GM18907 (cell line): ENCODE measurements around the gene MYD88.

Experiments used
- ATAC-seq: cut with Tn5 transposase; IDR thresholded peaks from one replicate; pipeline ENCODE4 v1.9.1; 2021; ENCODE audit warnings: mild to moderate bottlenecking, moderate library complexity; ENCODE audit not compliant: unreplicated experiment

The MYD88 gene

DNA sequence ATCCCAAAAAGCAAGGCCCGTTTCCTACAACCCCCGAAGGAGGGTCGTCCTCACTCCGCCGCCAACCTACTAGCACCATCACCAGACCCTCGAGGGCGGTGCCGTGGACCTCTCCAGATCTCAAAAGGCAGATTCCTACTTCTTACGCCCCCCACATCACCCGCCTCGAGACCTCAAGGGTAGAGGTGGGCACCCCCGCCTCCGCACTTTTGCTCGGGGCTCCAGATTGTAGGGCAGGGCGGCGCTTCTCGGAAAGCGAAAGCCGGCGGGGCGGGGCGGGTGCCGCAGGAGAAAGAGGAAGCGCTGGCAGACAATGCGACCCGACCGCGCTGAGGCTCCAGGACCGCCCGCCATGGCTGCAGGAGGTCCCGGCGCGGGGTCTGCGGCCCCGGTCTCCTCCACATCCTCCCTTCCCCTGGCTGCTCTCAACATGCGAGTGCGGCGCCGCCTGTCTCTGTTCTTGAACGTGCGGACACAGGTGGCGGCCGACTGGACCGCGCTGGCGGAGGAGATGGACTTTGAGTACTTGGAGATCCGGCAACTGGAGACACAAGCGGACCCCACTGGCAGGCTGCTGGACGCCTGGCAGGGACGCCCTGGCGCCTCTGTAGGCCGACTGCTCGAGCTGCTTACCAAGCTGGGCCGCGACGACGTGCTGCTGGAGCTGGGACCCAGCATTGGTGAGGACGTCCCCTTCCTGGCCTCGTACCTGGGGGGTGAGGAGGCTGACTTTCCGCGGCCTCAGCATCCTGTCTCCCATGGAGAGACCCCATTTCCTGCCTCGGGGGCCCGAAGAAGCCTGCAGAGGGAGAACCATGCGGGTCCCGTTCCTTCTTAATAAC, at the start of gene MYD88:
MYD88 (plus strand) TSS at position 313 of the 842 bp plus-strand sequence; CDS start at position 353, 40 bp downstream.
- peak; percentile 46 for ATAC-seq

DNA sequence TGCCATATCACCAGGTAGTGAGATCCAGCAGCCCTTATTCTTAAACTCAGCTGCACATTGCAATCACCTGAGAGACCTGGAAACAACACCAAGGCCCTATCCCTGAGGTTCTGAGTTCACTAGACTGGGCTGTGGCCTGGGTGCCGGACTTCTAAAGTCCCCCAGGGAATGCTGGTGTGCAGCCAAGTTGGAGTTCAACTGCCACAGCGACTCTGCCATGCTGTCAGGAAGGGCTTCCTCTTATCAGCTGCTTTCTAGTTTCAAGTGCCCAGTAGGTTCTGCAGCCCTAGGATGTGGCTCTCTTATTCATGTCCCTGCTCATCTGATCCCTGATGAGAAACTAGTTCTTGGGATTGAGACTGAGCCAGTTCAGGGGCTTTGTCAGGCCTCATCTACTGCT, 49.3 kb upstream of the MYD88 start:
- no peak for ATAC-seq

DNA sequence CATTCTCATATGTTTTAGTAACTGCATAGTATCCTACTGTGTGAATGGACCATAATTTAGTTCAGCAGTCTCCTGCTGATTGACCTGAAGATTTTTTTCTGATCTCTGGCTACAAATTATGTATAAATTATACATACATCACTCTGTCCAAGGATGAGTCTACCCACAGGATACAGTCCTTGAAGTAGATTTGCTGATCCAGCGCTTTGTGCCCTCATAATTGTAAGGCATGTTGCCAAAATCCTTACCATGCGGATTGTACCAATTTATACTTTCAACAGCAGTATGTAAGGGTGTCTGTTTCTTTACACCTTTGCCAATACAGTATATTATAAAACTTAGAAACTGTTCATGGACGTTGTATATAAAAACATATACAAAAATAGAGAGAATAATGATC, 48.0 kb upstream of the MYD88 start:
- no peak for ATAC-seq

DNA sequence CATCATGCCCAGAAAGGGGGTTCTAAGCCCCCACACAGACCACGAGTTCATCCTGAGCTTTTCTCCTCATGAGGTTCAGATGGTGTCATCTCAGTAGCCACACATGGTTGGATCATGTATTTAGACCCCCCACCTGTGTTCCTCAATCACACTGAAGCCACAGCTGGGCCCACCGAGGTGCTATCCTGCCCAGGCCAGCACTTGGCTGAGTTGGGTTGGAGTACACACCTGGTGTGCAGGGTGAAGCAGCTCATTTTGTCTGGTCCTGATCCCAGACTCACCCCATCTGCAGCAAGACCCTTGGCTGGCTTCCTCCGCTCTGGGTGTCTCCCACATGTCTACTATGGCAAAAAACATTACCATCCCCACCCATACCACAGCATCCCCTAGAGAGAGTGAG, 43.5 kb upstream of the MYD88 start:
- no peak for ATAC-seq

DNA sequence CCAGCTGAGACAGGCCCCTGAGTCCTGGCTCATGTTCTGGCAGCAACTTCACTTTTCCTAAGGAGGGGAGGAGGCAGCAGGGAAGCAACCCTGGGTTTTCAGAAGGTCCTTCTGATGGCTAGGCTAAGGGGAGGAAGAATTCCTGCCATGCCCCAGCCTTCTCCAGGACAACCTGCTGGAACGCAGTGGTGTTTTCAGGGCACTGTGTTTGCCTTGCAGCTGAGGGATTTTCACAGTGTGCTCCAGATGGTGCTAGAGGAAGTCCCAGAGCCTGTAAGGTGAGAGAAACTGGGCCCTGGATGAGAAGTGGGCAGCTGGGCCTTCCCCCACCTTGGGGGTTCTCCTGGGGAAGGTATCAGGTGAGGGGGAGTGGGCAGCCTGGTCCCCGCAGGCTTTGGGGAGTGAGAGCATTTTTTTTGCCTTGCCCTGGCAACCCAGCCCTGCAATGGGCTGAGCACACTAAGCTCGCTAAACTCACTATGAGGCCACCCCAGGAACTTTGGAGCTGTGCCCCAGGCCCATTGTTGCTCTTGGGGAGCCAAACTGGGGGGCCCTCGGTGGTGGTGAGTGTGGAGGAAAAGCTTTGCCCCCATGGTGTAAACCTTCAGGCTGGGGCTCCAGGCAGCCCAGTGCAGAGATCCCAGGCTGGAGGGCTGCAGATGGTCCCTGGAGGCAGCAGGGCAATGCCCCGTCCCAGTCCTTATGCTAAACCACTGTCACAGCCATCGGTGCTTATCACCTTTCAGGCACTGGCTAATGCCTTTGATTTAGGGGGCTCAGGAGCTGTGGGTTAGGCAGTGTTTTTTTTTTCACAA, 42.6 kb upstream of the MYD88 start:
- ATAC-seq, result no peak

DNA sequence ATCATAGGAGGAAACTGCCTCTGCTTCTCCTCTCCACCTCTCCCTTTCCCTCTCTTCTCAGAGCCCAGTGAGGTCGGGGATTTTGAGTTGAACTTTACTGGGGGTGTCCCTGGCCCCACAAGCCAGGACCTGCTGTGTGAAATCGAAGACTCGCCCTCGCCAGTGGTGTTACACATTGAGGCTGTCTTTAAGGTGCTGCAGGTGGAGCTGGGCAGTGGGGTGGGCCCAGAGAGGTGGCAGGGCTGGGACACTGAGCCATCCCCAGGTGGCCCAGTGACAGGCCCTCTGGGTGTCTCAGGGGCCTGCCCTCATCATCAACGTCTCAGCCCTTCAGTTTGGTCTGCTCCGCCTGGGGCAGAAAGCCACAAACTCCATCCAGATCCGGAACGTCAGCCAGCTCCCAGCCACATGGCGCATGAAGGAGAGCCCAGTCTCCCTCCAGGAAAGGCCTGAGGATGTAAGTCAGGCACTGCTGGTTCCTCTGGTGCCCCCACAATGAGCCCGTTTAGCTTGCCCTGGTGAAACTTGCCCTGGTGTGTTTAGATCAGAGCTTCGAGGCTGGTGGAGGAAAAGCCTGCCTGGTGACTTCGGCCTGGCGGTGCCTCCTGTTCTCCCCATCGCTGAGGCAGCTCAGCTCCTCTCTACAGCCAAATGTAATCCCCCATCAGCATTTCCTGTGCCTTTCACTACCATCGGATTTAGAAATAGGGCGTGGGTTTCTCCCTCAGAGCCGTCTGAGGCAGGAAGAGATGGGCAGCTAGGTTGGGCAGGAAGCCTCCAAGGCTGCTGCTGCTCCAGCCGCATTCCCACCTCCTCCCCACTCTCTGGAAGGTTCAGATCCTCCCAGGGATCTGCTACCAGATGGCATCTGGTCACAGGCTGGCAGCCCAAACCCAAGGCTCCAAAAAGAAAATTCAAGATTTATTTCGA, 40.8 kb upstream of the MYD88 start:
- no peak for ATAC-seq

DNA sequence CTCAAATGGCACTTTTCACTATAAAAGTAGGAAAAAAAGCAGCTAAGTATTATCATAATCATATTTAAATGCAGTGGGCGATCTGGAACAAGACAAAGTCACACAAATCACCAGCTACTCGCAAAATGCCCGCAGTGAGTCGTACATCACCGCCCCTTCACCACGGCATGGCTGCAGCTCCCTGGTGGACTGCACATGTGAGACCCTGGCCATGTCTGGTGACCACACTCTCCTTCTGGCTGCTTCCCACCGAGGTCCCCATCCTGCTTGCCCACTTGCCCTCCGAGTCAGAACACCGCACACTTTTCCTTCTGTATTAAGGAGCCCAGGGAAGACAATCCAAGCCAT, 40.1 kb upstream of the MYD88 start:
- ATAC-seq, result no peak

DNA sequence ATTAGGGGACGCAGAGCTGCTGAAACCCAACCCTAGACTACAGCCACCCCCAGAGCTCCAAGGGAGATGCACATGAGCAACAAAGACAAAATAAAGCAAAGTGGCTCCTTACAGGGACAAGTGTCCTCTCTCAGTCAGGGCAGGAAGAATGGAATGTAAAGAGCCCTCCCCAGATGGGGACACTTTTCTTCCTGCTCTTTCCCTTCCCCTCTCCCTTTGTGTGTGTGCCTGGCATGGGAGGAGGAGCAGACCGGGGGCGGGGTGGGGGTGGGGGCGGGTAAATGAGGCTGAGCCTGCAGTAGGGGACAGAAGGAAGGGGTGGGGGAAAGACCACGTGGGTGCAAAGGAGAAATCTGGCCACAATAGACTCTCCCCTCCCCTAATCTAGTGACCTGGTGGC, 38.9 kb upstream of the MYD88 start:
- no peak for ATAC-seq

DNA sequence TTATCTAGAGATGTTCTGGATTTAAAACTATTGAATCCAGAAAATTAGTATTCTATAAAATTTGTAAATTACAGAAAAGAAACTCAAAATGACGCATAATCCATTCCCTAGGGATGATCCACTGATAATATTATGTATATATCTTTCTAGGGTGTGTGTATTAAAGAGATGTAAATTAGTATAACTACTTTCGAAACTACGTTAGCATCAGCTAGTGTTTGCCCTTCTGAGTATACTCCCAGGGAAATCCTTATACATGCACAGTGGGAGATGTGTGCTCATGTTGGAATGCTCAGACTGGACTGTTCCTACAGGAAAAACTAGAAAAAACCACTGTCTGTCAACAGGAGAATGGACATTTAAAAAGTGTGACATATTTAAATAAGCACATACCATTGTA, 38.0 kb upstream of the MYD88 start:
- no peak for ATAC-seq

DNA sequence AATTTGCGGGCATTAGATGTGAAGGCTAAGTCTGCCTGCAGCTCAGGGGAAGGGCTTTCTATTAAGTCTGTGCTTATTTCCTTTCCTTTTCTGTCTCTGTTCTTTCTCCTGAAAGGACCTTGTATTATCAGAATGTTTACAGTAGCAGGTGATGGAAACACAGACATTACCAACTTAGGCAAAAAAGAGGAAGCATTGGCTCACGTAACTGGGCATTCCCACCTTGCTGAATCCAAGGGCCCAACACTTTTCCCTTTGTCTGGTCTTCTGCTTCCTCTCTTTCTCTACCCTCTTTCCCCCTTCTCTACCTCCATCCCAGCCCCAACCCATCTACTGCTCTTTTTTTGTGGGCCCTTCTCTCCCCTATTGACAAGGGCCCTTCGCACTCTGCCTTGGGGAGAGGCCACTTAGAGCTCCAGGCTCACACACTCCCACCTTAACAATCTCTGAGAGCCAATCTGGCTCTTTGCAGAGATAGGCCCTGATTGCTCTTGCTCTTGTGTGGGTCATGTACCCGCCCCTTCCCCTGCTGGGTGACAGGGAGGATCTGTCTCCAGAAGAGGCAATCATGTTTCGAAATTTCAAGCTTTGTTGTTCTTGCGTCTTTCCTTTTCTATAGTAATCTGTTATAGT, 36.5 kb upstream of the MYD88 start:
- no peak for ATAC-seq

DNA sequence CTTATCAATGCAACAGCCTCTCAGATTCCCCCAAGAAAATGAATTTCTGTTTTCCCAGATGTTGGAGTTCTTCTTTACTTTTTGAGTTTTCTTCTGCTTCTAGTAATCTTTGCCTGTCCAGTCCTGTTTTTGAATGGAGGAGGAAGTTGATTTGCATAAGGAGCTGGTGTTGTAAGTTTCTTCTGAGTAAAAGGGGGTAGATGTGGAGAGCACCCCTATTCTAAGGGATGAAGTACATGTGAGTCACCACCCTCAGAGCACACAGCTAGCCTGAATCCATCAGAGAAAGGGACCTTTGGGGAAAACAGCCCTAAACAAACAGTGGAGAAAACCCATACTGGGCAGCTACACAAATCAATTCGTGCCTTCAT, 36.0 kb upstream of the MYD88 start:
- no peak for ATAC-seq

DNA sequence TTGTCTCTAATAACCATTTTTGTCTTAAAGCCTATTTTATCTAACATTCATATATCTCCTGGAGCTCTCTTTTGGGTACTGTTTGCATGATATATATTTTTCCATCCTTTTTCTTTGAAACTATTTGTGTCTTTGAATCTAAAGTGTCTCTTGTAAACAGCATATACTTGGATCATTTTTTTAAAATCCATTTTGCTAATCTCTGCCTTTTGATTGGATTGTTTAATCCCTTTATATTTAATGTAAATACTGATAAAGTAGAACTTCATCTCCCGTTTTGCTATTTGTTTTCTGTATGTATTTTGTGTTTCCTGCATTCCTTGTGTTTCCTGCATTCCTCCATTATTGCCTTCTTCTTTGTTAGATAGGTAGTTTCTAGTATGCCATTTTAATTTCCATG, 32.9 kb upstream of the MYD88 start:
- no peak for ATAC-seq

DNA sequence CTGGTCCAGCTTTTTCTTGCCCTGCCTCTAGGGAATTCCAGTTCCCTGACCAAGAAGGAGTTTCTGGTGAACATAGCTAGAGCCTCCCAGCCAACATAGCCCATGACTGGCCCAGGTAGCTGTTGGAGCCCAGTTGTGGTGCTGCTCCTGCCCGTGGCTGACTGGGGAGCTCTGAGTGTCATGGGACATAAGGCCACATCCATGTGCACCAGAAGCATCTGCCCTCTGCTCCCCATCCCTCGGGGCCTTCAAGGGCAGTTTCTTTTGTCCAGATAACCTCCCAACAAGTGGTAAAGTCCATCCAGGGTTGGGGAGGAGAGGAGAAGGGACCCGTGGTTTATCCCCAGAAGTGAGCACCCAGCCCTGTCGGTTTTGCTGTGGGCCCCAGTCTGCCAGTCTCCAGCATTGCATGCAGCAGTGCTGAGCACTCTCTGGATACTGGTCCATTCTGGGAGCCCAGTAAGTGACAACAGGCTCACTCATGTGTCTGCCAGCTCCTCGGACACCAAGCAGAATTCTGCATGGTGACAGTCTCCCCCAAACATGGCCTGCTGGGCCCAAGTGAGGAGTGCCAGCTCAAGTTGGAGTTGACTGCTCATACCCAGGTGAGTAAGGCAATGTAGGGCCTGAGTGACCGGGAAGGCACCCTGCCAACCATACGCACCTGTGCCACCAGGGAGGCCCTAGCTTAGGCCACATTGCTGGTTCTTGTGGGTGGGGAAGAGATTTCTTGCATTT, 30.4 kb upstream of the MYD88 start:
- no peak for ATAC-seq

DNA sequence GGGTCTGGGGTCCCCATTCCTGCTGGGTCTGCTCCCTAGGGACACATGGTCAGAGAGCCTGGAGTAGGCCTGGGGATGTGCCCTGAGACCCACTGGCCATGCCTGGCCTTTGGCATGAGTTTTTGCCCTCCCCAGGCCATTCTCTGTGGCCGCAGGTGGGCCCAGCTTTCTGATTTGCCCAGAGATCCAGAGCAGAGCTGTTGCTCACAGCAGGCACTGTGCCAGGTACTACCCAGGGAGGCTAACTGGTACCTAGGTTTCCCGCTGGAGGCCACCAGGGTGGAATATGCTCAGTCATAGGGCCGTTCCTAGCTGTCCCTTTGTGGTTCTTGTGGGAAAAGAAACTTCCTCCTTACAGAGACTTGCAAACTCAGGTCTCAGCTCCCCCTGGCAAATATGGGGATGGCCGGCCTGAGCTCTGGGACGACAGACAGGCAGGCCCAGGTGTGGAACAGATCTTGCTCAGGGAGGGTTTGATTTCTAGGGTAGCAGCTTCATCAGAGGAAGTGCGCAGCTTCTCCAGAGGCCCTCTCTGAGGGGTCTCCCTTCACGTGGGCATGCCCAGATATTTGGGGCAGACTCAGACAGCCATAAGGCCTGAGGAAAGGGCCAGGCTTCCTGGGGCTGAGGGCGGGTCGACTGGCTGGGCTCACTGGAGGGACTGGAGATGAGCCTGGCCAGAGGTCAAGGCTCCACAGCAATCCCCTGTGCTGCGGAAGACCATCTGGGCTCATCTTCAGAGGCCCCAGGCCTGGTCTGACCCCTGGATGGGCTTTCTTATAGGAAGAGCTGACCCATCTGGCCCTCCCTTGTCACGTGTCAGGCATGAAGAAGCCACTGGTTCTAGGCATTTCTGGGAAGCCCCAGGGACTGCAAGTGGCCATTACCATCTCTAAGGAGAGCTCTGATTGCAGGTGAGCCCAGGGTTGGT, 29.5 kb upstream of the MYD88 start:
- ATAC-seq, result no peak

DNA sequence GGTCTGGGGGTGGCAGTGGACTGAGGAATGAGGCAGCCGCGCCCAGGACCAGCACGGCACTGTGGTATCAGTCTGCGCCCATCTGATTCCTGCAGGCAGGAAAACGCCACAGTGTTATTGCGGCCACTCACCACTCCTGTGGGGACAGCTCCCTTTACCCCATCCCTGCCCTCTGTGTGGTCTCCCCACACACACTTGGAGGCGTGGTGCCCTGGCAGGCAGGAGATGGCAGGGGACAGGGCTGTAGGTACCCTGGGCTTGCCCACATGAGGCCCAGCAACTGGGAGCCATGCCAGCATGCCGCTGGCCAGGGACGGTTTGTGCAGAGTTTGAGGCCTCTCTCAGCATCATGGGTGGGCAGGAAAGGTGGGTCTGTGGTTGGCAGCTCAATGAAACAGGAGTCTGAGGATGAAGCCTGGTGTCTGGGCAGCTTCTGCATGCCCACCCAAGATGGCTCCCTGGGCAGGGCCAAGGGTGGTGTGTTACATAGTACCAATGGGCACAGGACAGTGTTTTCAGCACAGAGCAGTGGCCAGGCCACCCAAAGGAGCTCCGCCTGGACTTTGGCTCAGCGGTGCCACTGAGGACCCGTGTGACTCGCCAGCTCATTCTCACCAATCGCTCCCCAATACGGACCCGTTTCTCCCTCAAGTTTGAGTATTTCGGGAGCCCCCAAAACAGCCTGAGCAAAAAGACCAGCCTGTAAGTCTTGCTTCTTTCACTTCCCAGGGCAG, 28.7 kb upstream of the MYD88 start:
- no peak for ATAC-seq

DNA sequence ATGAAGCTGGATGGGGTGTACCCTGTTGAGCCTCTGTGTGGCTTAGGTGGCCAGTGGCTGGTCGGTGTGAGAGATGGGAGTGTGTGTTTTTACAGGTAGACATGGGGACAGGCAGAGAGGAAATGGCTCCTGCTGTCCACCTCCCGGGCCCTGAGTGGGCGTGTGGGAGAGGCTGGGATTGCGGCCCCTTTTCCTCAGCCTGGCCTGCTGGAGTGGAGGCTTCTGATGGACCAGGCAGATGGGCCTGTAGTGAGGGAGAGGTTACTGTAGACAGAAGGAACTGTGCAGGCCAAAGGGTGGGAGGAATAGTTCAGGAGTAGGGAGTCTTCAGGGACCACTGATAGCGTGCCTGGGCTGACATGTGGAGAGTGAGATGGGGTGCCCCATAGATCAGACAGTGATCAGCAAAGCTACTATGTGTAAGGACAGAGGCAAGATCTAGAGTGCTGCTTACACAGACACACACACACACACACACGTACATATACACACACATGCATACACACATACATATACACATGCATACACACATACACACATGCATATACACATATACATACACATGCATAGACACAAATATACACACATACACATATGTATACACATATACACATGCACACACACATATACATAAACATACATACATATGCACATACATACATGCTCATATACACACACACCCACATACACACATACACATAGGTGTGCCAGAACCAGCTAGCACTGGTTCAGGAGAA, 28.0 kb upstream of the MYD88 start:
- ATAC-seq, result no peak

DNA sequence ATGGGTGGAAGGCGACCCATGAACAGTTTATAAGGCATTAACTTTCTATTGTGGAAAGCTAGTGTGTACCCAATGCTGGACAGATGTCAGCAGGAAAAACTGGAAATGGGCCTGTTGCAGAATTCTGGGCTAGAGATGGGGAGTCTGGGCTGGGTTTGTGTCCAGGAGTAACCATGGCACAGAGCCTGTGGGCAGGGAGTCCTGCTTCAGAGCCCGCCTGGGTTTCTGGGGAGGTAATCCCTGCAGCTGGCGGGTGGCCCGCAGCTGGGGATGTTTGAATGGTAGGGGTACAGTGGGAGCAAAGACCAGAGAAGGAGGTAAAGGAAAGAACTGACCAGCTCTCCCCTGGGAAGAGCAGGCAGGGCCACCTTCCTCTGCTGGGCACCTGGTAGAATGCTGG, 27.3 kb upstream of the MYD88 start:
- ATAC-seq, result no peak
